HG02623 (cell line): Measurements from ENCODE around the gene FFAR2.

ENCODE experiments used
- ATAC-seq: cut with Tn5 transposase; IDR thresholded peaks from one replicate; pipeline ENCODE4 v1.9.1; 2021; ENCODE audit warnings: moderate library complexity; ENCODE audit not compliant: unreplicated experiment

FFAR2 gene

DNA sequence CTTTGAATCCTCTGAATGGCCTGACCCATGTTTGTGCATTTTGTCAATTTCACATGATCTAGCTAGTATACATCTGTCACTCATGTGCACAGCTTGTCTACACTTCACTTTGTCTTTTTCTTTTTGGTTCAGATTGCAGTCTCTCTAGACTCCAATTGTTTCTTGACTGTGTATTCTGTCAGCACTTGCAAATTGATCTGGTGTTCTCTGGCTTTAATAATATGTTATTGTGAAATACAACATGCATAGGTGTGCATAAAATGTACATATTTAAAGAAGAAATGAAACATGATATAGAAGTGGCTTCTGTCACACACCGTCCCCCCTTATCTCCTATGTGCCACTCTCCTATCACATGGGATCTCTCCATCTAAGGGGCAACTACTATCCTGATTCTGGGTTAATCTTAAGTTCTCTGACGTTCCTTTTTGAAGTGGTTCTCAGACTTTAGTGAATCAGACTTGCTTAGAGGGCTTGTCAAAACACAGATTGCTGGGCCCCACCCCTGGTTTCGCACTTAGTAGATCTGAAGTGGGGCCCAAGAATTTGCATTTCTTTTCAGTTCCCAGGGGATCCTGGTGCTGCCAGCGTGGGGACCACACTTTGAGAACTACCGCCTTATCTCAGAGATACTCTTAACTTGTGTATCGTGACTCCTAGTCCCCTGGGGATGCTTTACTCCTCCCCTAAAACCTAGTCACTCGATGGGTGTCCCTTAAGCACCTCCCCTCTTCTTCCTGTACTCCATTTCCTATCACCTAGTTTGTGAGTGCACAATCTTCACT, 36.4 kb downstream of the FFAR2 start:
- ATAC-seq = no peak

DNA sequence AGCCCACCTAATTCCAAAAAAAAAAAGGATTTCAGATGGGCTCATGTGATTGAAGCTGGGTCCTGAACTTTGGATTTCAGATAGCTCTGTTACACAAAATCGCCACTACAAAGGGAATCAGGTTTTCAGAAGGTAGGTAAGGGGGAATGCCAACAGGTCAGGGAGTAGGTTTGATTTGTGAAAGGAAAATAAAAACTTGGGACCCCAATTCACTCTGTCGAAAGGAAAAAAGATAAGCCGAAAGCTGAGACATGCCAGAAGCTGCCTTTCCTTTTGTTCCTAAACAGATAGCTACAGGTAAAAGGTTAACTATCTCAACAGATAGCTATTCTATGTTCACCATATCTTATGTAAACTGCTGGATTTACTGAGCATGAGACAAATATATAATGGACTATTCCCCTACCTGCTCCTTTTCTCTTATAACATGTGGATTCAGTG, 38.2 kb downstream of the FFAR2 start:
- ATAC-seq = no peak

DNA sequence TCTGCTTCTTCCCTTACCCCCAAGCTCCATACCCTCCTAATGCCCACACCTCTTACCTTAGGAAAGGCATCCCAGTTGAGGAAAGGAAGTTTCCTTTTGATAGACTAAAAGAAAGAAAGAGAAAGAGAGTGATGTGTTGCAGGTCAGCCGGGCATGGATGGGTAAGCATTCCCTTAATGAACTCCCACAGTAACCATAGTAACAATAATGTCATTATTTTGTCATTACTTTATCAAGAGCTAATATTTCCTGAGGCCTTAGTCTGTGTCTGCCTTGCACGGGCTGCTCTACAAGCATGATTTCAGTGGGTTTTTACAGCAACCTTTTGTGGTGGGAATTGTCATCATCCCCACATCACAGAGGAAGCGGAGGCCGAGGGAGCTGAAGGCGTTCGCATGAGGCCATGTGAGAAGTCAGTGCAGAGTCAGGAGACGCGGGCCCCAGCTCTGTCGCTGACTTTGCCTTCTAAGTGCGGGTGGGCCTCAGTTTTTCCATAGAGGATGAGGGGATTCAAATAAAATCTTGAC, 39.7 kb downstream of the FFAR2 start:
- no peak for ATAC-seq

DNA sequence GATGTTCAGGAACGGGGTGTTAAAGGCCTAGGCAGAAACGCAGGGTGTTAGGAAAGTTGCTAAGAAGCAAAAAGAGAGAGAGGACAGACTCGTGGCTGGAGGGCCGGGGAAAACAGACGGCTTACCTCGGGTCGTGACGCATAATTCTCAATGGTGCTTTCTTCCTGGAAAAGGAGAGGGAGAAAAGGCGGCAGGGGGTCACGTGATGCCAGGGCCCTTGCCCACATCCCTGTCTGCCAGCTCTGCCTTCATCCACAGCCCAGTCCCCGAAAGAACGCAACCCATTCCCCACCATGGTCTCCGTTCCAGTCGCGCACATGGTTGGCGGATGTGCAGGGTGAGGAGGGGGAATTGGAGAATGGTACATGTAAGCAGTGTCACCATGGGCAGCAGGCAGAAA, 40.6 kb downstream of the FFAR2 start:
- ATAC-seq = no peak

DNA sequence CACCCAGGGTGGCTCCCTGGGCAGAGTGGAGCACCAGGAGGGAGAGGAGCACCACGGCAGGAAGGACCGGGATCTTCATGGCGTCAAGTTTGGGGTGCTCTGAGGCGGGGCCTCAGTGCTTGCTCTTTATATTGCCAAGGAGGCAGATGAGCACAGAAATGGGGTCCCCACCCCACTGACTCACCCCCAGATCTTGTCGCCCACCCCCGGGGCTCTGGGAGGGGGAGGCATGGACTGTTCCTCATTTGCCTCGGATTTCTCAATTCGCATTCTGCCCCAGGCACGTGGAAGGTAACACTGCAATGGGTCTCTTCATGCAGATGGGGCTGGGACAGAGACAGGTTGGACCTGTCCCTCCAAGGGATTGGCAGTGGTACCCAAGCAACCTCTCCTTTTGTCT, 42.3 kb downstream of the FFAR2 start, which contains the start of gene KRTDAP:
Gene KRTDAP (minus strand): TSS at position 101 of the 400 bp plus-strand sequence. CDS start 22 bp downstream, at position 79.
- no peak for ATAC-seq

DNA sequence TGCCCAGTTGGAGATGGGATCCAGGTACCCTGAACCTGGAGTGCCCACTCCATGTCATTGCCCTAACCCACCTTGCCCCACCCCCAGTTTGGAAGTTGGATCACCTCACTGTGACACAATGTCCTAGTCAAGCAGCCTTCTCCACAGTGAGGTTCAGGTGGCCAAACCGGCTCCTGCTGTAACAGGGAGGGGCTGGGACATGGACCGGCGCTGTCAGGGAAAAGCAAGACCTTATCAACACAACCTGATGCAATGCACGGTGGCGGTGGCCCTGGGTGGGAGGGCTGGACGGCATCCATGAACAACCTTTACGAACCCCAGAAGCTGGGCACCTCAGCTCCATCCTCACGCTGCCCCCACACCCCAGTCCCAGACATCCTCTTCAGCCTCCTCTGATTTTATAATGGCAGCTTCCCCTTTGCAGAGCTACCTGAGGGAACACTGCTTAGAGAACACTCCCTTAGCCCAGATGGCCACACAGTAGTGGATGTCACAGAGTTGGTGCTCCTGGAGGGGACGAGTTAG, 43.8 kb downstream of the FFAR2 start:
- ATAC-seq = no peak

DNA sequence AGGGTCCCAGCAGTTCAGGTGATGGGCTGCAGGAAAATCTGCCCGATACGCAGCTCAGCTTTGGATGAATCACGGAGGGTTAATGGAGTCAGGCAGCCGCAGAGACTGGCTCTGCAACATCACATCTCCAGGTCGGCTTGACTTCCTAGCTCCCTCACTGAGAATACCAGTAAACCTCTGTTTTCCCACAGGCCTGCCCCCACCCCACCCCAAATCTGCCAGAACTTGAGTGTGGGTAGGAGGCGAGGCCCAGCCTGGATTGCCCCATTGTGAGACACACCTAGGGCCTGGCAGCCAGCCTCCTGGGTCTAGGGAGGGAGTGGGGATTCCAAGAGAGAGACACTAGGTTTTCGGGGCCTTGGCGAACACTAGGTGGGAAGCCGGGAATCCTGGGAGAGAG, 45.9 kb downstream of the FFAR2 start:
- ATAC-seq = no peak

DNA sequence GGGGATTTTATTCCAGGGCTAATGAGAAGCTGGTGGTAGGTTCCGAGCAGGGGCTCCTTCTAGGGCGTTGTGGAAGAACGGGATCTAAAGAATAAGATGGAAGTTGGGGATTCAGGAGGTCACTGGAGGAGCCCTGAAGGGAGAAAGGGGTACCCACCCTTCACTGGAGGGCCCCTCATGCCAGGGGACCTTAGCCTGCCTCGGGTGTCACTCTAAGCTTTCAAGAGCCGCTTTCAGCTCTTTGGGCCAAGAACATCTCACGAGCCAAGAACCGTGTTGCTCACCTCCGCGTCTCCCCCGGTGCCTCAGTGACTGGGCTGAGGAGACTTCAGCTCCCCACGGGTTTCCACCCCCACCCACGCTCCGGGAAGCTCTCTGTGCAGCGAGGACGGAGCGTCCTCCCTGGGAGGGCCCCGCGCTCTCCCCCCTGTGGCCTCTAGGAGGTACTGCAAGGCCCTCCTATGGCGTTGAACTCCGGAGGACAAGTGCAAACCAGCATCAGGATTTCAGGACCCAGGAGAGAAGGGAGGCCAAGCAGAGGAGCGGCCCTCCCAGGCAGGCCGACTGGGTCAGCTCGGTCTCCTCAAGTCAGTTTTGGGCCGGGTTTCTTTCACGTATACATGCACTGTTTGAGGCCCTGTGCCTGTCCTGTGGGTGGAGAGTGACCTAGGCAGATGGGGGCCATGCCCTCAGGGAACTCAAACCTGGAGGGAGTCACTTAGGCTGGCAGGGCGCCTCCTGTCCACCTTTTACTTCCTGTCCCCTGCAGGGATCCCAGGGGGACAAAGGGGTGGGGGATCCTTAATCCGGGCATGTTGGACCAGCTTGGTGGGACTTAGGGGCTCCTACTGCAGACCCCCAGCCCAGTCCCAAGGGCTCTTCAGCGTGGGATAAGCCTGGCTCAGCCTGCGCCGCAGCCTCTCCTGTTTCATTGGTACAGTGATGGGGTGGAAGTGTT, 47.3 kb downstream of the FFAR2 start:
- no peak for ATAC-seq

DNA sequence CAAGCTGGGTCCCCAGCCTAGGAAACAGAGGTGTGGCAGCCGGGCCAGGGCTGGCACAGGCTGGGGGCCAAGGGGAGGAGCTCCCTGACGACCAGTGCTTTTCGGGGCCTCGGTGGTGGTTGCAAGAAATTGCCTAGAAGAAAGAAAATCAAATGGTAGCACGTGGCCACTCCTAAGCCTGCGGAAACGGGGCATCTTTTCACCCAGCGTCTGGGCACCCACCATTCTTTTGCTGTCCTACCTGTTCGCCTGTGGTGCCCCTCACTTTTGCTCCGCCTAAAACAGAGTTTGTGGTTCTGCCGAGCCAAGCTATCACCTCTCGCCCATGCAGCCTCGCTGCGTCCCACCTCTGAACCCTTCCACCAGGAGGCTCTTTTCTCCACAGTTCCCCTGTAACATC, 49.3 kb downstream of the FFAR2 start:
- no peak for ATAC-seq

DNA sequence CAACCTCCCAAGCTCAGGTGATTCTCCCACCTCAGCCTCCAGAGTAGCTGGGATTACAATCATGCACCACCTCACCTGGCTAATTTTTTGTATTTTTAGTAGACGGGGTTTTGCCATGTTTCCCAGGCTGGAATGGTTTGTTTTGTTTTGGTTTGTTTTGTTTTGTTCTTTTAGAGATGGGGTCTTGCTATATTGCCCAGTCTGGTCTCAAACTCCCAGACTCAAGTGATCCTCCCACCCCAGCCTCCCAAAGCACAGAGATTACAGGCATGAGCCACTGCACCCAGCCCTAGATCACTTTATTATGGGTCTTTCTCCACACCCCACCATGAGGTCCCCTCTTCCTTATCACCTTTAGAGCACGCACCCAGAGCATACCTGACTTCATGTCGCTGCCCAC, 50.2 kb downstream of the FFAR2 start:
- ATAC-seq = no peak

DNA sequence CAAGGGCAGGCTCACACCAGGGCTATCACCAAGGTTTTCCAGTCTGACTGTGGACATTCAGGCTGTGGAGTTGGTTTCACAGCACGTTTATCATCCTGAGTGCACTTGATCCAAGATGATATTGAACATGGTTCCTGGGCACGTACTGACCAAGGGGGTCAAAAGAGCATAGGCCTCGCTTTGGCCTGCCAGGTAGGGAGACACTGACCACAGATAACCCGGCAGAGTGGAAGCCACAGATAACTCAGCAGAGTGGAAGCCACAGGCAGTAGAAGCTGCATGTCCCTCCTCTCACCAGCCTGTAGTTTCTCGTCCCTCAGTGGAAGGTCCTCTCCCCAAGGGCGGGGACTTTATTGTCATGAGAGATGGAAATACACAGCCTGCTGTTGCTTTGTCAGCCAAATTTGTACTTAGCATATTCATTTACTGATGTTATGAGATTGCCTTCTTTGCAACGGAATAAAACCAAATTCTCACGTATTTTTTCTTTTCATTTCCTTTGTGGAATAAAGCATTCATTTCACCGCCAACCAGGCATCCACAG, 51.0 kb downstream of the FFAR2 start:
- ATAC-seq = no peak

DNA sequence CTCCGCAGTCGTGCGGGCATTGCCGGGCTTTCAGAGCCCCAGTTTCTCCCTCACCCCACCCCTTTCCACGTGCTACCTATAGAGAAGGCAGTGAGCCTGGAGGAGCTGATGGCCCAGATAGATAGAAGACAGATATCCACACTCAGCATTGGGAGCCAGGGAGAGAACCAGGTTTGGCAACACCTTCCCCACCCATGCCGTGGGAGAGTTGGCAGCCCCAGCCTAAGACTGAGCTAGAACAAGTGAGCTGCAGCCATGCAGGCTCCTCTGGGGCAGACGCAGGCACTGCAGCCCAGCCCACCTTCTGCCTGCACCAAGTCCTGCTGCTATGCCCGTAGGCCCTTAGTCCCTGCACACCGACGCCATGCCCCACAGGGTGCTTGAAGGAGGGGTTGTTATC, 52.6 kb downstream of the FFAR2 start:
- ATAC-seq = no peak
